ENCODE results near the gene SF3B5.
A peak's percentile ranks its signal among the peaks of the same experiment; 100 is the strongest.
"Not testable (repeated sequence)": the region's sequence is repeated elsewhere in the genome, so short reads cannot be mapped to it uniquely, and the experiment has no call there.

The SF3B5 gene

GRCh38 chr6:144095134-144096002 lies at the start of gene SF3B5:
TSS of gene SF3B5 (minus strand) at chr6:144095573. CDS start at chr6:144095497, 76 bp downstream.
- DNase-seq: peak; percentile 99

- no peak for DNase-seq
These were observed 49.6 kb upstream of the SF3B5 start for GRCh38 chr6:144144996-144145395.

DNA sequence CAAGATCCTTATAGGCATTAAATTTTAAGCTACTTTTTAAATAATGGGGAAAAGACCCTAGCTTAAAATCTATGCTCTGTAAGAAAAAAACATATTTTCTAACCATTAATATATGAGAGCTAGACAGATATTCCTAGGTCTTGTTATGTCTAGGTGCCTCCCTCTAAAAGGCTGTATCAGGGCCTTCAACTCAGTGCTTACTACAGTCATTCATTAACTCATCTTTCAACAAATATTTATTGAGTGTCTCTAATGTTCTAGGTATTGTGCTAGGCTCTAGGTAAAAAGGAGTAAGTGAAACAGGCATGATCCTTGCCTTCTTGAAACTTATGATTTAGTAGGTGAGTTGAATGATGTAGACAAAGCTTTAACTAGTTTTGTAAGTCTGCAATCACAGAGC lies 48.5 kb upstream of the SF3B5 start:
- DNase-seq: no peak

GRCh38 chr6:144143106-144143505 lies 47.7 kb upstream of the SF3B5 start:
- DNase-seq: no peak

DNA sequence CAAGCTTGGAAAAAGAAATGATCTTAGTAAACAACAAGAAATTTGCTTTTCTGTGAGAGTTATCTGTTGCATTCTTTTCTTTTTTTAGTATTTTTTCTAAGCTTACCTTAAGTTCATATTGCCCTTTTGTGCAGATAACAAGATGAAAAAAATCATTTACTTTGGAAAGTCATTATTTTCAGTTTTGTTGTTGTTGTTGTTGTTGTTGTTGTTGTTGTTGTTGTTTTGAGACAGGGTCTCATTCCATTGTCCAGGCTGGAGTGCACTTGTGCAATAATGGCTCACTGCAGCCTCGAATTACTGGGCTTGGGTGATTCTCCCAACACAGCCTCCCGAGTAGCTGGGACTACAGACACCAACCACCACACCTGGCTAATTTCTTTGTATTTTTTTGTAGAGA lies 46.1 kb upstream of the SF3B5 start:
- DNase-seq: no peak

GRCh38 chr6:144140867-144141266 lies 45.5 kb upstream of the SF3B5 start:
- DNase-seq: no peak

GRCh38 chr6:144139817-144140216 lies 44.4 kb upstream of the SF3B5 start:
- no peak for DNase-seq

GRCh38 chr6:144138542-144138941 lies 43.2 kb upstream of the SF3B5 start:
- no peak for DNase-seq

GRCh38 chr6:144134737-144135136 lies 39.4 kb upstream of the SF3B5 start:
- DNase-seq: no peak

GRCh38 chr6:144134176-144134575 lies 38.8 kb upstream of the SF3B5 start:
- DNase-seq: no peak

- DNase-seq: no peak
These were observed 38.0 kb upstream of the SF3B5 start for GRCh38 chr6:144133225-144133821.

- DNase-seq: not testable (repeated sequence)
These were observed 36.9 kb upstream of the SF3B5 start for GRCh38 chr6:144132167-144132690.

DNA sequence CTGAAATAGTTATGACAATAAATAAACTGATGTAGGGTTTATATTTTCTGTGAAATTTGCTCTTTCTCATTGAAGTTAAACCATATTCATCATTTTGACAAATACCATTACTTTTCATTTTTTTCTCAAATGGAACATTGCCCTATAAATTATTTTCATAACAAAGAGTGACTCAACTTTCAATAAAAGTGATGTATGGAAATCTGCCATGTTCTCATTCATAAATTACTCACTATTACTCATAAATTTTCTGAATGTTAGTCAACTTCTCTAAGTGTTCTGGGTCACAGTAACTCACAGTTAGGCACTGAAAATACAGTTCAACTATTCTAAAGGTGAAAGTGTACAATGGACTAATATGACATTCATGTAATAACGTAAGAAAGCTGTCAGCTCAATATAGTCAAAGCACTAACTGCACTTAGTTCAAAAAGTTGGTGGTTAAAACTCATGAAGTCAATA lies 35.9 kb upstream of the SF3B5 start:
- peak; percentile 7 for DNase-seq

GRCh38 chr6:144129469-144129868 lies 34.1 kb upstream of the SF3B5 start:
- DNase-seq: no peak

DNA sequence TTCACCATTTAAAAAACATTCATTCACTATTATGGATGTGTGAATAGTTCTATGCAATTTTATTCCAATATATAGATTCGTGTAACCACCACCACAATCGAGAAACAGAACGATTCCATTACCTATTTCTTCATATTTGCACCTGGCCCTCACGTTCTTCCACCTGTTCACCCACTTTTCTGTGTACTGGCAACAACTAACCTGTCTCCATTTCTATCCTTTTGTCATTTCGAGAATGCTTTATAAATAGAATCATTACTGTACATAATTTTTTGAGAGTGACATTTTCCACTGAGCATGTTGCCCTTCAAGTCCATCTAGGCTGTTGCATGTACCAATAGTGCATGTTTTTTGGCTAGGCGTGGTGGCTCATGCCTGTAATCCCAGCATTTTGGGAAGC lies 31.7 kb upstream of the SF3B5 start:
- DNase-seq: no peak

DNA sequence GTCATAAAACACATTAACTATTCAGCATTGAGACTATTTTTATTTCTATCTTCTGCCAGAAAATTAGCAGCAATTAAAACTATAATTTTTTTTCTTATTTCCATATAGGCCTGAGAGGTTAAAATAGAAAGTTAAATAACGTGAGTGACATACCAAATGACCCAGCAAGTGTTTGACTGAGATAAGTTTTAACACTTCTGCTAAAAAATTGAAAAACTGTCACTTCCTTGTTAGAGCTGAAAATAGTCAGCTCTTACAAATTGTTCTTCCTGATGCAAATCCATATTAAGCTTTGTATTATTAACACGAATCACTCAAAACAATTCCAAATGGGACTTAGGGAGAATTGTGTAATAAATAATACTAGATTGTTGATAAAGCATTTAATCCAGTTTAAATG lies 28.5 kb upstream of the SF3B5 start:
- no peak for DNase-seq

DNA sequence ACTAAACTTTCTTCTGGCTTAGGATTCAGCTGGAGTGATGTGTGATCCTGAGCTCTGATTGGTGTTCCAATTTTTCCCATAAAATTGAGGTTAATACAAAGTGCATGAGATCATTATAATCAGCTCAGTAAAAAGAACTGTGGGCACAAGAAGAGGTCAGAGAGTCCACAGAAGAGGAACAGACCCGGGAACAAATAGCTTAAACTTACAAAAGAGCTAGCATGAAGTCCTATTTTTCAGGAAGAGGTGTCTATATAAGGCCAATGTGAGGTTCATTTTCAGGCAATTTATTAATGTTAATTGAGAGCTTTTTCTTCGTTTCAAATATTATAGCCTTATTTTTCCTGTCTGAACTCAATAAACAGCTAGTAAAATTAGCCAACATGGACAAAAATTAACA lies 28.0 kb upstream of the SF3B5 start:
- DNase-seq: no peak

DNA sequence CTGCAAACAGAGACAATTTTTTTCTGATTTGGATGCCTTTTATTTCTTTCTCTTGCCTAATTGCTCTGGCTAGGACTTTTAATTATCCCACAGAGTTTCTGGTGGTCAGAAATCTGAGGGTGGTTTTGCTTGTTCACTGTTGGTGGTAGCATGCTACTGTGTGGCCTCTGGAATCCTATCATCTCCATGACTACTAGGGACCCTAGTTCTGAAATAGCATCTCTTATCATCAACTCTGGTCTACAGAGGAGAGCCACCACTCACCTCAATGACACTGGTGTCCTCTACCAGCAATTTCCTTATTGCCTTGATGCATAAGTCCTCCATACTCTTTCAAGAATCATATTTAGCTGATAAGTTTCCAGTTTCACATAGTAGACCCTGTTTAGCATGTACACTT lies 27.5 kb upstream of the SF3B5 start:
- no peak for DNase-seq

DNA sequence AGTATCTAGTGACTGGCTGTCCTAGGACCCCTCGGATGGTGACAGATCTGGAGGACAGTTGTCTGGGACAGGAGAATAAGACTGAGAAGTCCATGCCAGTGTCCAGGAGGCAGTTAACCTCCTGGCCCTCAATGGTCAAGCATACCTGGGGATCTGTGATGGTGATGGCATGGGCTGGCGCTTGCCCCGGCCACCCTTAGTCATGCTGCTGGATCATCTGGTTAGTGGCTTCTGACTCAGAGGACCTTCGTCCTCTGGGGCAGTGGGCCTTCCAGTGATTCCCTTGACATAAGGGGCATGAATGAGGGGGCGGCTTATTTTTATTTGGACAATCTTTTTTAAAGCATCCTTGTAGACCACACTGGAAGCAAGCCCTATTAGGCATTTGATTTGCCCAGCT lies 24.0 kb upstream of the SF3B5 start:
- no peak for DNase-seq

- no peak for DNase-seq
These were observed 19.8 kb upstream of the SF3B5 start for GRCh38 chr6:144115219-144115618.

GRCh38 chr6:144113366-144113765 lies 18.0 kb upstream of the SF3B5 start:
- no peak for DNase-seq

DNA sequence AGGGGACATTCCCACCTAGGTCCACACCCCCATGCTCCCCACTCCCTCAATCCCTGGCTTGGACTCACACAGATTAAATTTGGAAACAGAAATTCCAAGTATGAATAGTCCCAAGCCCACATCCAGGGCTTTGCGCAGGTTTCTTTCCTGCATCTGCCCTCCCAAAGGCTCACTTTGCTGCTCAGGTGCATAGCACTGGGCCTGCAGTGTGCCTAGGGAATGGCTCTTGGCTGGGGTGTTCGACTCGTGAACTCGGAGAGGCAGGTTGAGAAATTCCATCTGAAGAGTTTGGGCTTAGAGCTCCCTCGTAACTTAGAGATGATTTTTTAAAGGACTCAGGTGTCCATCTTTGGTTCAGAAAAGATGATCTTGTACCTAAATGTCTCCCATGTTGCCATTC lies 14.8 kb upstream of the SF3B5 start:
- DNase-seq: no peak

DNA sequence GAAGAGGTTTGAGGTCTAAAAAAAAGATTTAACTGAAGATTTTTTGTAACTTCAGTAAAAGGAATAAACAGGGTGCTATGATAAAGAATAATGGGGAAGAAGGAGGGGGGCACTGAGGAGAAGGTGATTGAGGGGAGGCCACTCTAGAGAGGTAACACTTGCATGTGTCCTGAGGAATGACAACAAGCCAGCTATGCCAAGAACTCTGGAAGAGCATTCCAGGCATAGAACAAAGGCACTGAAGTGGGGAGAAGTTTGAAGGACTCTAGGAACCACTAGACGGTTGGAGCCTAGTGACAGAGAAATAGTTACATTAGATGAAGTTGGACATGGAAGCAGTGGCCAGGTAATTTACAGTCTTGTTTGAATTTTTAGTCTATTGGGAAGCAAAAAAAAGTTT lies 10.8 kb upstream of the SF3B5 start:
- DNase-seq: no peak

- peak; percentile 51 for DNase-seq
These were observed 9.6 kb upstream of the SF3B5 start for GRCh38 chr6:144104898-144105487.

All from amniotic stem cell (primary cell).